Duodenal mucosa (tissue), 2 donors: ENCODE measurements around the gene TNS1.
A peak's percentile ranks its signal among the peaks of the same experiment; 100 is the strongest.

Experiments used
- H3K27ac ChIP-seq: one replicate; pipeline ENCODE4 v1.7.0; 2013; ENCODE audit warnings: low read depth, low read length
- H3K27me3 ChIP-seq, 2 donors: one replicate each; pipeline ENCODE4 v1.7.0; 2013; ENCODE audit warnings: low read length in 2 of 2, control low read depth in 1 of 2; ENCODE audit not compliant: insufficient read depth in 2 of 2, control insufficient read depth in 1 of 2
- H3K36me3 ChIP-seq, 2 donors: one replicate each; pipeline ENCODE4 v1.7.0; 2013; ENCODE audit warnings: low read length in 2 of 2, control low read depth in 1 of 2; ENCODE audit not compliant: insufficient read depth in 2 of 2, control insufficient read depth in 1 of 2
- H3K4me1 ChIP-seq, 2 donors: one replicate each; pipeline ENCODE4 v1.7.0; 2013; ENCODE audit warnings: low read length in 2 of 2, control low read depth in 1 of 2; ENCODE audit not compliant: insufficient read depth in 2 of 2, control insufficient read depth in 1 of 2
- H3K4me3 ChIP-seq, 2 donors: one replicate each; pipeline ENCODE4 v1.7.0; 2013; ENCODE audit warnings: low read length in 2 of 2, low read depth in 1 of 2
- H3K9ac ChIP-seq, 2 donors: one replicate each; pipeline ENCODE4 v1.7.0; 2013; ENCODE audit warnings: low read length in 2 of 2, low read depth in 1 of 2
- H3K9me3 ChIP-seq, 2 donors: one replicate each; pipeline ENCODE4 v1.7.0; 2013; ENCODE audit warnings: low read length in 2 of 2, control low read depth in 1 of 2; ENCODE audit not compliant: control insufficient read depth in 1 of 2

The TNS1 gene

GRCh38 chr2:217972037-217972436 lies 30.8 kb downstream of the TNS1 start:
- Histone ChIP-seq H3K9ac (no peak overlapping the region), H3K4me1 (peaks cover 0 to 5% of the 10 kb centered on the region in 2 donors), H3K36me3 (no peaks in the 10 kb centered on the region), H3K27ac (no peak overlapping the region), H3K27me3 (no peaks in the 10 kb centered on the region), H3K9me3 (no peaks in the 10 kb centered on the region), H3K4me3 (no peak overlapping the region)

- no peaks in the 10 kb centered on the region for H3K36me3 ChIP-seq
- H3K9me3 ChIP-seq = no peaks in the 10 kb centered on the region
- no peak overlapping the region for H3K9ac ChIP-seq
- H3K27me3 ChIP-seq = no peaks in the 10 kb centered on the region
- H3K4me1 ChIP-seq = peaks cover 0 to 5% of the 10 kb centered on the region in 2 donors
- peak overlapping the region; percentile 10 for H3K27ac ChIP-seq
- no peak overlapping the region for H3K4me3 ChIP-seq
Observed at GRCh38 chr2:217971166-217971565, 31.6 kb downstream of the TNS1 start.

- no peaks in the 10 kb centered on the region for H3K36me3 ChIP-seq
- H3K27ac ChIP-seq = no peak overlapping the region
- H3K4me3 ChIP-seq = no peak overlapping the region
- no peaks in the 10 kb centered on the region for H3K9me3 ChIP-seq
- H3K9ac ChIP-seq = no peak overlapping the region
- no peaks in the 10 kb centered on the region for H3K27me3 ChIP-seq
- H3K4me1 ChIP-seq = peaks cover 6% of the 10 kb centered on the region in 2 donors
Observed at GRCh38 chr2:217970206-217970605, 32.6 kb downstream of the TNS1 start.

GRCh38 chr2:217969588-217969987 lies 33.2 kb downstream of the TNS1 start:
- H3K36me3 ChIP-seq = no peaks in the 10 kb centered on the region
- H3K9me3 ChIP-seq = no peaks in the 10 kb centered on the region
- H3K27ac ChIP-seq = no peak overlapping the region
- H3K4me3 ChIP-seq = no peak overlapping the region
- peaks cover 12% of the 10 kb centered on the region in 2 donors for H3K4me1 ChIP-seq
- H3K27me3 ChIP-seq = no peaks in the 10 kb centered on the region
- H3K9ac ChIP-seq = no peak overlapping the region

GRCh38 chr2:217968023-217968422 lies 34.8 kb downstream of the TNS1 start:
- Histone ChIP-seq H3K4me1 (peaks cover 16 to 18% of the 10 kb centered on the region in 2 donors), H3K4me3 (no peak overlapping the region), H3K27me3 (no peaks in the 10 kb centered on the region), H3K9me3 (no peaks in the 10 kb centered on the region), H3K36me3 (no peaks in the 10 kb centered on the region), H3K27ac (no peak overlapping the region), H3K9ac (no peak overlapping the region)

- Histone ChIP-seq H3K27me3 (no peaks in the 10 kb centered on the region), H3K4me1 (peaks cover 11 to 18% of the 10 kb centered on the region in 2 donors), H3K4me3 (no peak overlapping the region), H3K36me3 (no peaks in the 10 kb centered on the region), H3K27ac (no peak overlapping the region), H3K9ac (no peak overlapping the region), H3K9me3 (no peaks in the 10 kb centered on the region)
Observed at GRCh38 chr2:217966423-217967070, 36.2 kb downstream of the TNS1 start.

GRCh38 chr2:217964275-217965161 lies 38.3 kb downstream of the TNS1 start:
- Histone ChIP-seq H3K4me3 (no peak overlapping the region), H3K27me3 (no peaks in the 10 kb centered on the region), H3K4me1 (peaks cover 11 to 18% of the 10 kb centered on the region in 2 donors), H3K36me3 (no peaks in the 10 kb centered on the region), H3K9me3 (no peaks in the 10 kb centered on the region), H3K9ac (no peak overlapping the region), H3K27ac (no peak overlapping the region)

- Histone ChIP-seq H3K9me3 (no peaks in the 10 kb centered on the region), H3K4me3 (no peak overlapping the region), H3K36me3 (no peaks in the 10 kb centered on the region), H3K27ac (no peak overlapping the region), H3K9ac (no peak overlapping the region), H3K27me3 (no peaks in the 10 kb centered on the region), H3K4me1 (peaks cover 11 to 13% of the 10 kb centered on the region in 2 donors)
Observed at GRCh38 chr2:217960351-217960750, 42.4 kb downstream of the TNS1 start.

- Histone ChIP-seq H3K9ac (no peak overlapping the region), H3K4me1 (peaks cover 5 to 6% of the 10 kb centered on the region in 2 donors), H3K27ac (no peak overlapping the region), H3K36me3 (no peaks in the 10 kb centered on the region), H3K27me3 (no peaks in the 10 kb centered on the region), H3K4me3 (no peak overlapping the region), H3K9me3 (no peaks in the 10 kb centered on the region)
Observed at GRCh38 chr2:217959723-217960122, 43.1 kb downstream of the TNS1 start.

GRCh38 chr2:217958884-217959225 lies 43.9 kb downstream of the TNS1 start:
- Histone ChIP-seq H3K4me1 (peaks cover 2 to 7% of the 10 kb centered on the region in 2 donors), H3K27ac (no peak overlapping the region), H3K36me3 (no peaks in the 10 kb centered on the region), H3K27me3 (no peaks in the 10 kb centered on the region), H3K9ac (no peak overlapping the region), H3K4me3 (no peak overlapping the region), H3K9me3 (no peaks in the 10 kb centered on the region)
